Keratinocyte (primary cell): Measurements from ENCODE around the gene EIF2S3B. TPM values are rescaled to one million over a fixed set of nuclear protein-coding genes. Genes with fewer than 3 reads are reported as not detected.

ENCODE experiments used
- DNase-seq: peaks from one replicate; pipeline ENCODE4 v3.0.0-alpha.2; 2011; ENCODE audit warnings: low read depth, missing footprints, low spot score
- FAIRE-seq: peaks from 2 replicates; lab custom pipeline; 2011; peaks lifted over from hg19 to GRCh38; lab: Jason Lieb, UNC
- H2AFZ ChIP-seq: 2 replicates; pipeline ENCODE4 v1.6.0; 2012; ENCODE audit warnings: low read length, control low read depth, inconsistent platforms; ENCODE audit not compliant: control insufficient read depth
- H3K27ac ChIP-seq: 2 replicates; pipeline ENCODE4 v1.5.1; 2011; ENCODE audit warnings: low read length; ENCODE audit not compliant: control insufficient read depth, insufficient read depth
- H3K27me3 ChIP-seq: 3 replicates; pipeline ENCODE4 v1.6.0; 2011; ENCODE audit warnings: low read length; ENCODE audit not compliant: control insufficient read depth, insufficient read depth; ENCODE audit errors: extremely low read depth
- H3K36me3 ChIP-seq, 2 experiments: 2 replicates in 1 of 2; 3 replicates in 1 of 2; pipeline ENCODE4 v1.5.1; 2011; ENCODE audit warnings: low read length in 2 of 2, mild to moderate bottlenecking in 1 of 2; ENCODE audit not compliant: control insufficient read depth in 2 of 2, insufficient read depth in 2 of 2; ENCODE audit errors: extremely low read depth in 1 of 2
- H3K4me1 ChIP-seq: 3 replicates; pipeline ENCODE4 v1.5.1; 2011; ENCODE audit warnings: low read length; ENCODE audit not compliant: control insufficient read depth, insufficient read depth; ENCODE audit errors: extremely low read depth
- H3K4me2 ChIP-seq: 3 replicates; pipeline ENCODE4 v1.6.0; 2011; ENCODE audit warnings: low read depth, low read length; ENCODE audit not compliant: control insufficient read depth, insufficient read depth; ENCODE audit errors: extremely low read depth
- H3K4me3 ChIP-seq, 3 experiments: fragments of 200-600 bp in 1 of 3; sonication (generic) in 1 of 3; 2 replicates in 2 of 3; 3 replicates in 1 of 3; pipeline ENCODE4 v1.5.1; 2011 to 2016; ENCODE audit warnings: low read length in 3 of 3, mild to moderate bottlenecking in 3 of 3, control low read depth in 2 of 3, inconsistent platforms in 1 of 3, low read depth in 1 of 3, mixed read lengths in 1 of 3, mixed run types in 1 of 3, moderate library complexity in 1 of 3; ENCODE audit not compliant: control insufficient read depth in 2 of 3, insufficient read depth in 2 of 3; ENCODE audit errors: extremely low read depth in 1 of 3
- H3K79me2 ChIP-seq: 2 replicates; pipeline ENCODE4 v1.6.0; 2012; ENCODE audit warnings: low read length; ENCODE audit not compliant: control insufficient read depth, insufficient read depth
- H3K9ac ChIP-seq: 3 replicates; pipeline ENCODE4 v1.6.0; 2011; ENCODE audit warnings: low read length; ENCODE audit not compliant: control insufficient read depth, insufficient read depth; ENCODE audit errors: extremely low read depth
- H3K9me1 ChIP-seq: 3 replicates; pipeline ENCODE4 v1.6.0; 2011; ENCODE audit warnings: low read length; ENCODE audit not compliant: control insufficient read depth, insufficient read depth; ENCODE audit errors: extremely low read depth
- H3K9me3 ChIP-seq: 2 replicates; pipeline ENCODE4 v1.5.1; 2012; ENCODE audit warnings: low read depth, low read length; ENCODE audit not compliant: control insufficient read depth
- H4K20me1 ChIP-seq: 3 replicates; pipeline ENCODE4 v1.6.0; 2011; ENCODE audit warnings: low read length; ENCODE audit not compliant: control insufficient read depth, insufficient read depth; ENCODE audit errors: extremely low read depth
- CTCF ChIP-seq, 3 experiments: IDR thresholded peaks in 1 of 3; conservative IDR thresholded peaks in 1 of 3; optimal IDR thresholded peaks in 1 of 3; 2 replicates in 2 of 3; 3 replicates in 1 of 3; pipeline versions ENCODE3 to v1.5.1; 2011; ENCODE audit warnings: low read length in 3 of 3, mild to moderate bottlenecking in 3 of 3, moderate library complexity in 2 of 3, control low read depth in 1 of 3, inconsistent platforms in 1 of 3; ENCODE audit not compliant: insufficient read depth in 2 of 3; ENCODE audit errors: extremely low read depth in 1 of 3
- EZH2 ChIP-seq: IDR thresholded peaks from one replicate; pipeline ENCODE4 v1.6.1; 2012; ENCODE audit warnings: inconsistent platforms, mild to moderate bottlenecking, low read length, moderate library complexity
- dilution Hi-C: fragments of 300-500 bp; cut with MboI; formaldehyde crosslinking; loops from one replicate; pipeline ENCODE4 v1.7.0; 2020; ENCODE audit warnings: low sequenced_read_pairs; ENCODE audit not compliant: extremely low pct_ligation_motif_present
- polyA plus RNA-seq, 5 experiments: library from polyadenylated mRNA; depleted of rRNA in 3 of 5; stranded (reverse) in 3 of 5; stranded (forward) in 1 of 5; unstranded in 1 of 5; fragments of >200 nt; gene quantifications; 1 replicate in 1 of 5; 2 replicates in 3 of 5; 3 replicates in 1 of 5; pipeline versions ENCODE4 v1.2.1 to v1.2.3, GENCODE V29; 2011 to 2012; ENCODE audit warnings: missing spikeins in 2 of 5, low read depth in 1 of 5, low replicate concordance in 1 of 5

The EIF2S3B gene
- polyA plus RNA-seq, 1 donor (not counting 4 experiments of a cell fraction or from before 2014, with no cell fraction given) = 0.66 TPM

GRCh38 chr12:10528174-10528953 is 22.7 kb downstream of the EIF2S3B start:
- H2AFZ ChIP-seq = no peak overlapping the region
- FAIRE-seq = no peak

GRCh38 chr12:10529603-10530002 is 23.9 kb downstream of the EIF2S3B start:
- H2AFZ ChIP-seq = no peak overlapping the region
- H3K4me1 ChIP-seq = no peaks in the 10 kb centered on the region
- H3K79me2 ChIP-seq = no peaks in the 10 kb centered on the region
- DNase-seq (no peak), FAIRE-seq (no peak)
- no peaks in the 10 kb centered on the region for H4K20me1 ChIP-seq
- no peaks in the 10 kb centered on the region for H3K36me3 ChIP-seq
- H3K4me2 ChIP-seq = no peak overlapping the region
- H3K27ac ChIP-seq = no peak overlapping the region
- TF ChIP-seq CTCF (optimal IDR thresholded peaks at IDR 0.05 in 1 of 3, IDR thresholded peaks at IDR 0.05 in 1 of 3, conservative IDR thresholded peaks at IDR 0.05 in 1 of 3; ENCODE audit: extremely low read depth in 1 of 3, insufficient read depth in 2 of 3, low read length in 3 of 3) (no peak), EZH2 (no peak)
- no peaks in the 10 kb centered on the region for H3K9me3 ChIP-seq
- no peak overlapping the region for H3K9ac ChIP-seq
- no peak overlapping the region for H3K4me3 ChIP-seq
- no peaks in the 10 kb centered on the region for H3K9me1 ChIP-seq
- dilution Hi-C loops = no loop called here
- H3K27me3 ChIP-seq = no peaks in the 10 kb centered on the region

More at GRCh38 chr12:10528174-10528953, 22.7 kb downstream of the EIF2S3B start:
- no peak for DNase-seq
- no peak overlapping the region for H3K9ac ChIP-seq
- H3K4me2 ChIP-seq = no peak overlapping the region
- no peaks in the 10 kb centered on the region for H4K20me1 ChIP-seq
- no peaks in the 10 kb centered on the region for H3K9me1 ChIP-seq
- TF ChIP-seq EZH2 (no peak), CTCF (optimal IDR thresholded peaks at IDR 0.05 in 1 of 3, IDR thresholded peaks at IDR 0.05 in 1 of 3, conservative IDR thresholded peaks at IDR 0.05 in 1 of 3; ENCODE audit: extremely low read depth in 1 of 3, insufficient read depth in 2 of 3, low read length in 3 of 3) (no peak)
- H3K4me3 ChIP-seq = no peak overlapping the region
- dilution Hi-C loops = no loop called here
- no peaks in the 10 kb centered on the region for H3K27me3 ChIP-seq
- H3K9me3 ChIP-seq = no peaks in the 10 kb centered on the region
- no peaks in the 10 kb centered on the region for H3K79me2 ChIP-seq
- no peaks in the 10 kb centered on the region for H3K36me3 ChIP-seq
- H3K27ac ChIP-seq = no peak overlapping the region
- no peaks in the 10 kb centered on the region for H3K4me1 ChIP-seq
